GM18508 (cell line): ENCODE results near the gene FBXW10B.
"Not testable (repeated sequence)": the region's sequence is repeated elsewhere in the genome, so short reads cannot be mapped to it uniquely, and the experiment has no call there.

Experiments used
- ATAC-seq: cut with Tn5 transposase; IDR thresholded peaks from one replicate; pipeline ENCODE4 v1.9.1; 2021; ENCODE audit warnings: moderate number of reproducible peaks; ENCODE audit not compliant: insufficient read depth, unreplicated experiment

The FBXW10B gene, protein sequence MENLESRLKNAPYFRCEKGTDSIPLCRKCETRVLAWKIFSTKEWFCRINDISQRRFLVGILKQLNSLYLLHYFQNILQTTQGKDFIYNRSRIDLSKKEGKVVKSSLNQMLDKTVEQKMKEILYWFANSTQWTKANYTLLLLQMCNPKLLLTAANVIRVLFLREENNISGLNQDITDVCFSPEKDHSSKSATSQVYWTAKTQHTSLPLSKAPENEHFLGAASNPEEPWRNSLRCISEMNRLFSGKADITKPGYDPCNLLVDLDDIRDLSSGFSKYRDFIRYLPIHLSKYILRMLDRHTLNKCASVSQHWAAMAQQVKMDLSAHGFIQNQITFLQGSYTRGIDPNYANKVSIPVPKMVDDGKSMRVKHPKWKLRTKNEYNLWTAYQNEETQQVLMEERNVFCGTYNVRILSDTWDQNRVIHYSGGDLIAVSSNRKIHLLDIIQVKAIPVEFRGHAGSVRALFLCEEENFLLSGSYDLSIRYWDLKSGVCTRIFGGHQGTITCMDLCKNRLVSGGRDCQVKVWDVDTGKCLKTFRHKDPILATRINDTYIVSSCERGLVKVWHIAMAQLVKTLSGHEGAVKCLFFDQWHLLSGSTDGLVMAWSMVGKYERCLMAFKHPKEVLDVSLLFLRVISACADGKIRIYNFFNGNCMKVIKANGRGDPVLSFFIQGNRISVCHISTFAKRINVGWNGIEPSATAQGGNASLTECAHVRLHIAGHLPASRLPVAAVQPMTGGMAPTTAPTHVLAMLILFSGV

GRCh38 chr17:15619331-15620058 lies at the start of gene FBXW10B:
Gene FBXW10B, minus strand, starts transcription at chr17:15619704. Its CDS starts 192 bp downstream, at chr17:15619512.
- ATAC-seq = not testable (repeated sequence)

- no peak for ATAC-seq
These were observed 44.2 kb upstream of the FBXW10B start for GRCh38 chr17:15663691-15664090.

DNA sequence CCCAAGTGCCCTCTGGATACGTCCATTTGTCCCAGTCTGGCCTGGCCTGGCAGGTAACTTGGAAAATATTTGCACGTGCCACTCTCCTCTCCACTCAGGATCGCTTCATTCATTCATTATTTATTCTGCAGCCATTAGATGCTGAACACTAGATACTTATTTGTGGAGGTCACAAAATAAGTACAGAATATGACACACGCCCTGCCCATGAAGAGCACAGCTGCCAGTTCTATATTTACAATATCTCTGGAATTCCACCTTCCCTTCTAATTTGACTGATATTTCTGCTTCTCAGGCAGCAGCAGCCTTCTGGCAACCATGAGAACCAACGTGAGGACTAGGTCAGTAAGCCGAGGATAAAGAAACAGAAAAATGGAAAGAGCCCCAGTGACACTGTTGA lies 43.7 kb upstream of the FBXW10B start:
- no peak for ATAC-seq

DNA sequence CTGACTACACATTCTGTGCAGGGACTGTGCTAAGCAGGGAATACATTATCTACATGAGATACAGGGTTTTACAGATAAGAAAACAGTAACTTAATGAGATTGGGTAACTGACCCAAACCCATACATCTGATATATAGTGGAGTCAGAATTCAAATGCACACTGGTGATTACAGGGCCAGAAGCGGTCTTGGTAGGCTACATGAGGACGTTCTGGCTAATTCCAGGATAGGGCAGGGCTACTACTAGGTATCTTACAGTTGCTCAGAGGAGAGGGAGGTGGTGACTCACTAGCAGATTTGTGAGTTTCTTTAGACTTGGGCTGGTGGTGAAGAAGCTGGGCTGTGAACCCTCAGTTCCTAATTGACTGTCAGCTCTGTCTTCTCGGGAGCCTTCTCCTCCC lies 43.2 kb upstream of the FBXW10B start:
- ATAC-seq = no peak

GRCh38 chr17:15660077-15660476 lies 40.6 kb upstream of the FBXW10B start:
- no peak for ATAC-seq

DNA sequence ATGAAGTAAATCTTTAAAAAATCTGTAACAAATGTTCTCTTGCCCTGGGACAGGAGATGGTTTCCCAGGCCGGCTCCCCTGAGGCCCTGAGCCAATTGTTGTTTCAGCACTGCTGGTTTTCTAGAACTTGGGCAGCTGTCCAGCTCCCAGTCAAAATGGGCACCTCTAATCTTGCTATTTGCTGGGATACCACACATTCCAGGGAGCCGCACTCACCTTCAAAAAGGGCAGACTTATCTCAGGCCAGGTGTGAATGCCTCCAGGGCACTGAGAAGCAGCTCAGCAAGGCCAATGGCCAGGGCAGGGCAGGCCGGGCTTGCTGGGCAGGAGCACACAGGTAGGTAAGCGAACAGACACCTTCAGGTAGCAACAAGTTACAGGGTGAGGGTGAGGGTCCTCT lies 40.2 kb upstream of the FBXW10B start:
- no peak for ATAC-seq

DNA sequence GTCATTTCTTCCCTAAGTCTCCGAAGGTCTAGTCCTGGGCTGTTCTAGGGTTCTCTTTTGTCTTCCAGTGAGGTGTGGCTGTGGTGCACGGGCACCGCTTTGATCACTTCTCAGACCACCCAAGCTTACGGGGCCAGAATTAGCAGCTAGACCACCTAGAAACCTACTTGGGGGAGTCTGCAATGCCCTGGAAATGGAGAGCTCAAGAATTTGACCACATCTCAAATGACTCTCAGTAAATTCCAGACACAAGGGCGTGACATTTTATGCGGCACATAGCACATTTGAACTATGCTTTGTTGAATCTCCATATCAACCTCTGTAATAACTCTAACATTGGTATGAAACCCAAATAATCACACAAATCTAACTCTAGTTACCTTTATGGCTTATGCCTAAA lies 39.7 kb upstream of the FBXW10B start:
- no peak for ATAC-seq

GRCh38 chr17:15658296-15658695 lies 38.8 kb upstream of the FBXW10B start:
- ATAC-seq = no peak

GRCh38 chr17:15657868-15658267 lies 38.4 kb upstream of the FBXW10B start:
- ATAC-seq = no peak

- no peak for ATAC-seq
These were observed 35.5 kb upstream of the FBXW10B start for GRCh38 chr17:15654886-15655561.

GRCh38 chr17:15654401-15654800 lies 34.9 kb upstream of the FBXW10B start:
- not testable (repeated sequence) for ATAC-seq

- no peak for ATAC-seq
These were observed 33.5 kb upstream of the FBXW10B start for GRCh38 chr17:15652960-15653359.

DNA sequence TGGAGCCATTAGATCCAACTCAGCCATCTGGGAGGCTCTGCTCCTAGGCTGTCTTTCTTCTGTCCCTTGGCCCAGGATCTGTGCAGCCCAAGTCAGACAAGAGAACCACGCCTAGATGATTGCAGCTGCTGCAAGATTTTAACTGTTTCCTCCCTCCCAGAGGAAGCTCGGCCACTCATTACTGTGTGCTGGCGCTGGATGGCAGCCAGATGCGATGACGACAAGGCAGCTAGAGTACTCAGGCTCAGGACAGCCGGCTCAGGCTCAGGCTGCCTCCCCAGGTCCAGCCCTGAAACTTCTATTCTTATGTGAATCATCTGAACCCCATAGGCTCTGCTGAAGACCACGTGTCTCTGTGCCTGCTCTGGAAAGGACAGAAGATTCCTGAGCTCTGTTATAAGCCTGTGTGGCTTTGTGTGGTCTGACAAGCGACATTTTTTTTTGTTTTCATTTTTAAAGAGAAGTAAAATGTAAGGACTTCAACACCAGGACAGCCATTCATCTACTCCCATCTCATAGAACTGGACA lies 32.1 kb upstream of the FBXW10B start:
- ATAC-seq = no peak

DNA sequence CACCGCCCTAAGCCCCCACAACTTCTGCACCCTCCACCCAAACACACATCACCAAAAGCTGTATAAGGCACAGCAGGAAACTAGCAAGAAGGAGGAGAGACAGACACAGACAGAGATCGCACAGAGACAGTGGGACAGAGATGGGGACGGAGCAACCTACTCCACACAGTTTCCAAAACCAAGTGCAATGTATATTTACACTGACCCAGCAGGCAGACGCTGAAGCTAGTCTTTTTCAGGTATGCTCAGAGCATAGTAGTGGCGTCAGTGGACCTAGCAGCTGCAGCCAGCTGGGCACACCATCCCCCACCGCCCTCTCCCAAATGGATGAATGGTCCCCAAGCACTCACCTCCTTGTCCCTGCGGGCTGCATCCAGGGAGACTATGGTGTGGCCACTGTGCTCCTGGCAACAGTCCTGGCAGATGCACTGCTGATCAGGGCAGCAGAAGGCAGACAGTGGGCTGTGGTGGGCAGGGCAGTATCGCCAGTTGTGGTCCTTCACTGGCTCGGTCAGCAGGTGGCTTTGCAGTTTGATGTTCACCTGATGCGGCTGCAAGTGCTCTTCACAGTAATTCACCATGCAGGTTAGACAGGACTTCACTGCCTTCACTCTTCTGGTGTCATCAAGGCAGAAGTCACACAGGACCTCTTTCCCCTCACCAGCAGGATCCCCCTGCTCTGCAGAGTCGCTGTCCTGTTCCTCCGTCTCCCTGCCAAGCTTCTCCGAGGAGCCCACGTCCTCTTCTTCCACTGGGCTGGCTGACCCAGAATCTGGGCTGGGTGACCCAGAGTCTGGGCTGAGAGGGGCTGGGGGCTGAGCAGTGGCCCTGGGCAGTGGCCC lies 31.5 kb upstream of the FBXW10B start:
- ATAC-seq = no peak

DNA sequence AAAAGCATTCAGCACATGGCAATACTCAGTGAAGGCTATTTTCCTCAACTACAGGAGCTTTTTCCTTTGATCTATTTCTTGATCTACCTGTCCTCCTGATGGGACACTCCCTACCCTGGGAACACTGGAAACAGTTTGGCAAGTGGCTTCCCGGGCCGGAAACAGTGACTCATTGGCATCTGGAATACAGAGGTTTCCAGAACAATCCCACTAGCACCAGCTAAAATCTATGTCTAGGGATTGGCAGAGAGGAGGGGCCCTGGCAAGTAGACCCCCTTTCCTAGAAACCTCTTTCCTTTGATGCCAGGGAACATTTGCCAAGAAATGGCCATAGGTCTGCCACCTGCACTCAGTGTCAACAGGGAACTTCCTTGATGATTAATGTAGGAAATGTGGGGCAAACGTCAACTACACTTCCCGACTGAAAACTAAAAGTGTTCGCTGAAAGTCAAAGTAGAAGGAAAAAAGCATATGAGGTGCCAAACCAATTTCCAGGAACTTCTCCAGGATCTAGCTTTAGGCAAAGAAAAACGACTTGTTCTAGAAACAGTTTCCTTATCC lies 30.4 kb upstream of the FBXW10B start:
- no peak for ATAC-seq

DNA sequence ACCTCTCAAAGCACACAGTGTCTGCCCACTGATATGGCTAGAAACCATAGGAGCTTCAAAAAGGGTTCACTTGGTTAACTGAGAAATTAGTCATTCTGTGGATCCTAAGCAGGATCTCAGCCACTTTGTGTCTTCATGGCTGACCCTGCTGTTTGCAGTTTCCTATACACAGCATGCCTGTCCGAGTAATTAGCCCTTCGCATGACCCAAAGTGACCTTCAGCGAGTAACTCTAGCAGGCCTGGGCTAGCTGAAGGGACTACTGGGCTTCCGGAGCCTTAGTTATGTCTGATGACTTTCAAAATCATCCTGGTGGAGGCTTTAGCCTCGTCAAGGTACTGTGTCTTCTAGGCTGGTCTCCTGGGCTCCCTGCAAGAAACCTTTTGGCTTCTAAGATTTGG lies 28.9 kb upstream of the FBXW10B start:
- ATAC-seq = no peak

DNA sequence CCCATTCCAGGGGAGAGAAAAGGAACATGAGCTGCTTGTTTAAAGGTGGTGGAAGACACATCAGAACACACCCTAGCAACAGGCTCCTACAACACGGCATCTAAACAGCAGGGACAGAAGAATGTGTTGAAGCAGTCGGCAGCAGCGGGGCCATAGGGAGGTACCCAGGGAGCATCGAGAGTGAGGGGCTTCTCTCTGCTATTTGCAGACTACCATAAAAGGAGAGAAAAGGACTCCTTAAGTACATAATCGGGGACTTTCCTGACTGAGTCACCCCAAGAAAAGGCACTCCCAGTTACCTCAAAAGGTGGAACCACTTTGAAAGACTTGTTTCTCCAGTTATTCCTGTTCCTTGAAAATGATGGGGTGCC lies 26.4 kb upstream of the FBXW10B start:
- ATAC-seq = not testable (repeated sequence)

DNA sequence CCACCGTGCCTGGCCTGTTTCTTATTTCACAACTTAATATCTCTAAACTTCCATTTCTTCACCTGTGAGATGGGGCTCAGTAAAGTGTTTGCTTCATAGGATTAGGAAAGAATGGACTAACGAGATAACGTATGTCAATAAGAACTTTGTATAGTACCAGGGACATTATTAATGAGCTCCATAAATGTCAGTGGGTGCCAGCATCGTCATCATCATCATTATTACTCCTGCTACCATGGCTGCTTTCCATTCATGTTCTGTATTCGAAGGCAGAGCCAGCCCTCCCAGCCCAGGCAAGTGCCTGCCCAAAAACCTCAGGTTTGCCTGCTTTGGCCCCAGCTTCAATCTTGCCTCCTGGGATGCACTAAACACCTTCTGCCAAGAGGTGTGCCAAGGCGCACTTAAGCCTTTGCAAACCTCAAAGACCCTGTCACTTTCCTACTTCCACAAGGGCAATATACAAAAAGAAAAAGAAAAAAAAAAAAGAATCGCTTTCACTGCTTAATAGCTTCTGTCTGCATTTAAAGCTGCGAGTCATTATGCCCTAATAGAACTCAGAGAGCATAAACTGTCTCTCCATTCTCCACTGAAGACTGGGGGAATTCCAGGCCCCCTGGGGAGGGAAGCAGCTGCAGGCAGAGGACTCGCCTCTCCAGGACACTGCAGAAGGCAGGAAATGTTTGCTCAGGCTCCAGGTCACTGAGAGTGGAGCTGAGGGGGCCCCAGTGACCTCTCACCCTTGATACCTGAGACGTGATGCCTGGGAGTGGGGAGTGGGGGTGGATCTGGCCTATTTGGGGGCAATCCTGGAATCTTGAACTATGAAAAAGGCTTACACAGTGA lies 25.8 kb upstream of the FBXW10B start:
- not testable (repeated sequence) for ATAC-seq
